ENCODE results near the gene LRRIQ1.

Gene LRRIQ1

GRCh38 chr12:85017618-85018017 is 18.5 kb upstream of the LRRIQ1 start:
- no peak overlapping the region for H3K27ac ChIP-seq
- TF ChIP-seq CTCF (conservative IDR thresholded peaks at IDR 0.05) = no peak
- TF ChIP-seq ZFX (IDR thresholded peaks at IDR 0.05) = no peak

- H3K27ac ChIP-seq = no peak overlapping the region
- TF ChIP-seq ZFX (IDR thresholded peaks at IDR 0.05) (no peak), CTCF (conservative IDR thresholded peaks at IDR 0.05) (no peak)
These were observed 18.1 kb upstream of the LRRIQ1 start for GRCh38 chr12:85018098-85018497.

- H3K27ac ChIP-seq = no peak overlapping the region
- peak; percentile 59 for TF ChIP-seq CTCF (conservative IDR thresholded peaks at IDR 0.05)
- TF ChIP-seq ZFX (IDR thresholded peaks at IDR 0.05) = no peak
These were observed 6.7 kb upstream of the LRRIQ1 start for GRCh38 chr12:85029456-85029855.

- TF ChIP-seq CTCF (conservative IDR thresholded peaks at IDR 0.05) (no peak), ZFX (IDR thresholded peaks at IDR 0.05) (no peak)
- no peak overlapping the region for H3K27ac ChIP-seq
These were observed 582 bp downstream of the LRRIQ1 start for GRCh38 chr12:85036733-85037132.

DNA sequence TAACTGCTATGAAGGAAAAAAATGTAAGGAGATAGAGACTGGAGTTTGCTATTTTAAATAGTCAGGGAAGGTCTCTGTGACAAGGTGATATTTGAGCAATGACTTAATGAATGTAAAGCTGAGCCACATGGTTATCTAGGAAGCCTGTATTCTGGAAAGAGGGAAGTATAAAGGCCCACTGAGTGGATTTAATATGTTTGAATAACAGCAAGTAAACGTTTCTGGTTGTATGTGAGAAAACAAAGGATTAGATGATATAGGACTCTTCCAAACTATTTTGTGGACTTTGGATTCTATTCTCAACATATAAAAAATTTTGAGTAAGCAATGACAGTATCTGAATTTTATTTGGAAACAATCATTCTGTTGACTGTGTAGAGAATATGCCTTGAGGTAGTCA is 5.2 kb downstream of the LRRIQ1 start:
- TF ChIP-seq CTCF (conservative IDR thresholded peaks at IDR 0.05) (no peak), ZFX (IDR thresholded peaks at IDR 0.05) (no peak)
- H3K27ac ChIP-seq = no peak overlapping the region

GRCh38 chr12:85043829-85044228 is 7.7 kb downstream of the LRRIQ1 start:
- no peak overlapping the region for H3K27ac ChIP-seq
- no peak for TF ChIP-seq ZFX (IDR thresholded peaks at IDR 0.05)
- TF ChIP-seq CTCF (conservative IDR thresholded peaks at IDR 0.05) = no peak

GRCh38 chr12:85057370-85057963 is 21.3 kb downstream of the LRRIQ1 start:
- no peak overlapping the region for H3K27ac ChIP-seq
- TF ChIP-seq CTCF (conservative IDR thresholded peaks at IDR 0.05) = peak; percentile 84
- no peak for TF ChIP-seq ZFX (IDR thresholded peaks at IDR 0.05)
